Glomerular visceral epithelial cell (primary cell): ENCODE results near the gene SIGLEC10.
A peak's percentile ranks its signal among the peaks of the same experiment; 100 is the strongest.

Source experiments
- DNase-seq: peaks from one replicate; pipeline ENCODE4 v3.0.0-alpha.2; 2016; ENCODE audit errors: extremely low spot score

Gene SIGLEC10

DNA sequence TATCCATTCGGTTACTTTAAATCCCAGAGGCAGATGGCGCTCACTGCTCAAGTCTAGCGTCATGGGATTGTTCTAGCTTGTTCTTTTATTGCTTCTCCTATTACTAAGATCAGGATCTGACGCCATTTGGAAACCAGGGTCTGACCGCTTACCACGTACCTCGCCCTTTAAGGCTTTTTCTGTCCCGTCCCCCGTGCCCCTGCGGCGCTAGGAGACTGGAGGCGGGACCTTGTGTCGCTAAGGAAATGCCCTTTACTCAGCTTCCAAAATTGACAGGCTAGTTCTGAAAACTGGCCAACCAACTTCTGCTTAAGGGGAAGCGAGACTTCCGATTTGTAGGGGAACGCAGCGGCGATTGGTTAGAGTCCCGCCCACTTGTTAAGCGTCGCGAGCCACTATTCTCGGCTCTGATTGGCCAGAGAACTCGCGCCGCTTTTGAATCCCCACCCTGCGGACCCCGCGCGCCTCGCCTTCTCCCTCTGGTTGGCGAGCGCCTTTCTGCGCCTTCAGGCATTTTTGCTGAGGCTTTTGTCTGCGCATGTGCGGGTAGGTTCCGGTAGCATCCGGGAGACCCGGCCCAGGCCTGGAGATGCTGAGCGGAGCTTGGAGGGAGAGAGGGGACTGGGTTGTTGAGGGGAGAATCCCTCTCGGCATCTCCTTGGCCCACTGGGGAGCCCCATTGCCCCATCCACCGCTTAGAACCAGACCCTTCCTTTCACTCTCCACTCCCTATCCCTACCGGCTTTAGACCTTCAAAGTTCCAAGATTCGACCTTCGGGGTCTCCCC, 23.2 kb downstream of the SIGLEC10 start:
- DNase-seq = peak; percentile 98

DNA sequence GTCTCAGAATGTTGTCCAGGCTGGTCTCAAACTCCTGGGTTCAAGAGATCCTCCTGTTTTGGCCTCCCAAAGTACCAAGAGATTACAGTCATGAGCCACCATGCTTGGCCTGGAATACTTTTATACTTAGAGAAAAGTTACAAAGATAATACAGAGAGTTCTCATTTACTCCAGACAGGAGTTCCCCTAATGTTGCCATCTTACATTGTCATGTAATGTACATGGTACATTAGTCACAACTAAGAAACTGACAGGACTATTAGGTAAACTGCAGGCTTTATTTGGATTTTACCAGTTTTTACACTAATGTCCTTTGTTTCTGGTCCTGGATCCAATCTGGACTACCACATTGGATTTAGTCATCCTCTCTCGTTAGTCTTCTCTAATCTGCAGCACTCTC, 24.7 kb downstream of the SIGLEC10 start:
- no peak for DNase-seq

DNA sequence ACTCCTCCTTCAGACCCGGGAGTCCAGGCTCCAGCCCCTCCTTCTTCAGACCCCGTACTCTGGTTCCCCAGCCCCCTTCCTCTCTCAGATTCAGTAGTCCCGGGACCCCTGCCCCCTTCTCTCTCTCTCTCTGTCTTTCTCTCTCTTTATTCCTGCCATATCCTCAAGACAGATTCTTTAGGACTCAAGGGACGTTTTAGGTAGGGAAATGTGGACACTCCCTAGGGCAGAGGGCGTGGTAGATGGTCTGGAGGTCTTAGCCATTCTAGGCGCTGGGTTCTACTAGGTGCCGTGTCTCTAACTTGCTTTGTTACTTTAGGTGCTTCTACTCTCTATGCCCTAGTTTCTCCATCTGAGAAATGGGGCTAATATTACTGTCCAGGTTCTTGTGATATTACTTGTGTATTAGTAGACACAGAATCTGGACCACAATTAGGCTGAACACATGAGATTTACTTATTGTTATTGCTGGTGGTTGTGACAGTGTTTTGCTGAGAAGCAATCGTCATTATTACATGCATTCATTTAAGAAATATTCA, 26.3 kb downstream of the SIGLEC10 start:
- DNase-seq = no peak

DNA sequence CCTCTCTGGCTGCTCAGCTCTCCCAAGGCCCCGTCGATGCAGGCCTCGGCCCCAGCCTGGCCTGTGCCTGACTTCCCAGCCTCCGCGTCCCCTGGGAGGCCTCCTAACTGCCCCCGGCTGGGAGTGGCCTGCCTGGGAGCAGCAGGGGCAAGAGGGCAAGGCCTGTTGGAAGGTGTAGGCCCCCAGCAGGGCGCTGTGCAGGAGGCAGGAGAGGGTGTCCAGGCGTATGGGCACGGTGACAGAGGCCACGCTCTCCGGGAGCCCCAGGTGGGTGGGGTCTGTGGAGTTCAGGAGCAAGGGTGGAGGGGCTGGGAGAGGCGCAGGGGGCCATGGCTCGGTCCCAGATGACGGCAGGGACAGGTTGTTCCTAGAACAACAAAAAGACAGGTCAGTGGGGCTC, 28.3 kb downstream of the SIGLEC10 start:
- DNase-seq = no peak

DNA sequence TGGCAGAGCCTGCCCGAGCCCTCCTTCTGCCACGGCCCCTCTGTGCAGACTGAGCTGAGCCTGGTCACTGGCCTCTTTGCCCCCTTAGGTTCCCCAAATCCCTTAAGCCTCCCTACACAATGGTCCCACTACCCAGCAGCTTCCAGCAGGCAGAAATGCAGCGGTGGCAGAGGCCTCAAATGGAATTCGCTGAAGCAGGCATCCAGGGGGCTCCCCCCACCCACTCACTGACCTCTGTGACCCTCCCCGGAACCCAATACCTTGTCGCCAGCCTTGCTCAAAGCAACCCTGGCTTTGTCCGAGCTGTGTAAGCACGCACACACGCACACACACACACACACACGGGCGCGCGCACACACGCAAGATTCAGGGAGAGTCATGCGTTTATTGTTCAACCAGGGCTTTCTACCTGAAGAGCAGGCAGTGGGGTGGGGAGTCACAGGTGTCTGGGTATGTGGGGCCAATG, 29.5 kb downstream of the SIGLEC10 start, which contains the start of gene LIM2:
TSS of gene LIM2 (minus strand) at position 51 of the 466 bp plus-strand sequence. CDS start 531 bp downstream, outside the sequence.
- no peak for DNase-seq

DNA sequence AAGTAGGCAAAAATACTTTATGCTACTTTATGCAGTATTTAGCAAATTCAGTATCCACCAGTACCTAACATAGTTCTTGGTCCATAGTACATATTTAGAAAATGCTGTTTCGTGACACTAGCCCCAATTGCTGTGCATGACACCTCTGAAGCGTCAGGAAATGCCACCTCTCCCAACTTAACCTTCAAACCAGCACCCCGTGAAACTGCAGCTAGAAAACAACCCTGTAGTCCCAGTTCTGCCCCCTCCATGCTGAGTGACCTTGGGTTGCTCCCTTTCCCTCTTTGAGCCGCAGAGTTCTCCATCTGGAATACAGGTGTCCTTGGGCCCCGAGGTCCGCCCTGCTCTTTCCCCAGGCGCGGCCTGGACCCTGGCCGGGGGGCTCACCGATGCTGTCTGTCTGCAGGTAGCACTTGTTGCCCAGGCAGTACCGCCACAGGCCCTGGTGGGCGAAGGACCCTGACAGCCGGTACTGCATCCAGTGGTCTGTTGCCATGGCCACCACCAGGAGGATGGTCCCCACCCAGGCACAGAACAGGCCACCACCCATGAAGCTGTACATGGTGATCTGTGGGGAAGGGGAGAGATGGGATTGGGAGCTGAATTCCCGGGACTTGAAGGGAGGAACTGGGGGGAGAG, 30.4 kb downstream of the SIGLEC10 start:
- no peak for DNase-seq

DNA sequence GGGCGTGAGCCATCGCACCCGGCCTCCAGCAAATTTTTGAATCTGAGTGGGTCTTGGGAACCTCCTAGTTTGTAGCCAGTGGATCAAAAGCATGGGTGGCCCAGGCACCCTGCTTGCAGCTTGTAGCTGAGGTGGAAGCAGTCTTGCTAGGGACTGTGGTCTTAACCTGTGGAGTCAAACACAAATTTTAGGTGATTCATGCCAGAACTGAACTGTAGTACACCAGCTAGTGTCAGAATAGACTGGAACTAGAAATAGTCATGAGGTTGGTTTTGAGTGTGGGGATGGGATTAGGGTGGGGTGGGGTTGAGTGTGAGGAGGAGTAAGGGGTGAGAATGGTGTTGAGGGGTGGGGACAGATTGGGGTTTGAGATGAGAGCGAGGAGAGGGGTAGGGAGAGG, 35.4 kb downstream of the SIGLEC10 start:
- DNase-seq = no peak

DNA sequence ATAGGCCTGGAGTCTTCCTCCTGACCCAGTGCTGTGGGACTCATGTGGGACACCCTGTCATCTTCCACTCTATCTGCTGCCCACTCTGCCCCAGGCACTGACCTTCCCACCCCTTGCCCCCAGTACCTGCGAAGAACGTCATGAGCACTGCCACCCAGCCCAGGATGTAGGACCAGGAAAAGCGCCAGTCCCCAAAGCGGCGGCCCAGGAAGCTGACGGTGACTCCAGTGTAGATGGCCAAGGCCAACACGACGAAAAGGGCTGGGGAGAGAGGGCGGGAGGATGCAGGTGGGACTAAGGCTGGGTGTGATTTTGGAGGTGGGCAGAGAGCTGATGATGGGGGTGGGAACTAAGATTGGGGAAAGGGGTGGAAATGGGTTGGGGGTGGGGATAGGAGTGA, 37.1 kb downstream of the SIGLEC10 start:
- DNase-seq = no peak

DNA sequence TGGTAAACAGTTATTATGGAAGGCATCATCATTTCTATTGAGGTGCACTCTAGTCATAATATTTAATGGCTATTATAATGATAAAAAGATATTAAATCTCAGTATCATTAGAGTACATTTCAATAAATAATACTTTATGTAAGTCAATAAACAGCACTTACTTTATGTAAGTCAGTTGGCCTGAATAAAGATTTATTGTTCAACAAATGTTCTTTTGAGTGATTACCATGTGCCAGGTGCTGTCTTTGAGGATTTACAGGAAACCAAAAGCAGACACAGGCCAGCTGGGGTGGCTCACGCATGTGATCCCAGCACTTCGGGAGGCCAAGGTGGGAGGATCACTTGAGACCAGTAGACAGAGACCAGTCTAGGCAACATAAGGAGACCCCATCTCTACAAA, 40.0 kb downstream of the SIGLEC10 start:
- DNase-seq = no peak

DNA sequence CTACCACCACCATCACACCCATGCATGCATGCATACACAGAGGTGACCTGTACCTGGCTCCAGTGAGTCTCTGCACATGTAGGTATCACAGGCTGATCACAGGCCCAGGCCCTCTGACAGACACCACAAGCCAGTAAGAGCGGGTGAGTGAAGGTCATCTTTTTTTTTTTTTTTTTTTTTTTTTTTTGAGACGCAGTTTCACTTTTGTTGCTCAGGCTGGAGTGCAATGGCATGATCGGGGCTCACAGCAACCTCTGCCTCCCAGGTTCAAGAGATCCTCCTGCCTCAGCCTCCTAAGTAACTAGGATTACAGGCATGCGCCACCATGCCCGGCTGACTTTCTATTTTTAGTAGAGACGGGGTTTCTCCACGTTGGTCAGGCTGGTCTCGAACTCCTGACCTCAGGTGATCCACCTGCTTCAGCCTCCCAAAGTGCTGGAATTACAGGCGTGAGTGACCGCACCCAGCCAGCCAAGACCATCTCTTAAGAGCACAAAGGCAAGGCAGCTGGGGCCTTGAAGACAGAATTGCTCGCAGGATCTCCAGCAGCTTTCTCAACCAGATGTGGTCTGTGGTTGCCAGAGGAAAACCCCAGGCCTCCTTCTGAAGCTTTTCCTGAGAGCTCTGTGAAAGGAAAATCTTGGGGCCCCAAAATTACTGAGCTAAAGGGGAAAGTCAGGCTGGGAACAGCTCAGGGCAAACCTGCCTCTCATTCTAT, 41.8 kb downstream of the SIGLEC10 start:
- no peak for DNase-seq

DNA sequence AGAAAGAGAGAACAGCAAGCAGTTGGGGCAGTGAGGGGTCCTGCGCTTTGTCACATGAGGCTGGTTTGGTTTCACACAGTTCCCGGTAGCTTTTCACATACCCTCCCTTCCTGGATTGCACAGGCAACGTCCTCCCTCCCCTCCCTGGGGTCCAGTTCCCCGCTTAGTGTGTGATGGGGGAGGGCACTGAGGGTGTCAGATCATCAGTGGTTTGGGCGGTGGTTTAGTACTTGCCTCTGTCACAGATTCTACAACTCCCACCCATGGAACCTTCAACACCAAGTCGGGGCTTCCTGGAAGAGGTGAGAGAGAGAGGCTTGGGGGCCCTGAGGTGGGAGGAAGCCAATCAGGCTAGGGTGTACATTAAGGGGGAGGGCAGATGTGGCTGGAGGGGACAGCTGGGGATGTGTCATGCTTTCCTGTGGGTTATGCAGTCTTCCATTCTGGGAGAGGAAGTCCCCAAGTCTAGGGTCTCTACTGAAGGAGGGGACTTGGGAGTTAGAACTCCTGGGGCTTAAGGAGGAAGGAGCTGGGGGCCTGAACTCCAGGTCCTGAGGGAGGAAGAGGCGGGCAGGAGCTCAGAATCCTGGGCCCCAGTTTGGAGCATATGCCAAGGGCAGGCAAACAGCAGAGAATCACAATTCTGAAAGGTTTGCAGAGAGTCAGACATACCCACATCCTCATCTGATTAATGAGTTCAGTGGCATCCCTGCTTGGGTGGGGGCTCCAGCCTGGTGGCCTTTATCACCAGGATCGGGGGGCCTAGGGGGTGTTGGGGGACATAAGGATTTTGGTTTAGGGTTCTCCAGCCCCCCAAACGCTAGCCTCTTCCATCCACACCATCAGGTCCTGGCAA, 44.6 kb downstream of the SIGLEC10 start, which contains the start of gene NKG7:
TSS of gene NKG7 (minus strand) at position 6 of the 856 bp plus-strand sequence. CDS start 119 bp downstream, outside the sequence.
- DNase-seq = no peak

DNA sequence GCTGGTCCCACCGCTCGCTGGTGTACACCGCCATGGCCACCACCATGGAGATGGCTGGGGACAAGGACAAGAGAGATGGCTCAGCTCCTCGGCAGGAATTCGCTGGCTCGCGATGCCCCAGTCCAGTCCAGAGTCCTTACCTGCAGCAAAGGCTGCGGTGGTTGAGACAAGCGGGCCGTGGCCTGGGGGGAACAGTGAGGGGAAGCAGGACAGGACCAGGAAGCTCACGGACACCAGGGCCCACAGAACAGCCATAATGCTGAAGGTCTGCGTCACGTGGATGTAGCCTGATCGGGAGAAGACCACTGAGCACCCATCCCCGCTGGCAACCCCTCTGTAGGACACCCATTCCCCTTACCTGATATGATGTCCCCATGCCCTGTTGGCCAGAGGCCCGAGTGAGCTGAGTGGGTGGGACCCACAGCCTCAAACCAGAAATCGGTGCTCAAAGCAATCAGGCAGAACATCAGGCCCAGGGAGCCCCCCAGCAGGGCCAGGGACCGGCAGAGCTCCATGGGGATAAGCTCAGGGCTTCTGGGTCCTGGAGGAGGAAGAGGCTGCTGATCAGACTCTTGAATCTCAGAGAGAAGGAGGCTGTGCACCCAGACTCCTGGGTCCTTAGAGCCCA, 45.3 kb downstream of the SIGLEC10 start:
- DNase-seq = no peak

DNA sequence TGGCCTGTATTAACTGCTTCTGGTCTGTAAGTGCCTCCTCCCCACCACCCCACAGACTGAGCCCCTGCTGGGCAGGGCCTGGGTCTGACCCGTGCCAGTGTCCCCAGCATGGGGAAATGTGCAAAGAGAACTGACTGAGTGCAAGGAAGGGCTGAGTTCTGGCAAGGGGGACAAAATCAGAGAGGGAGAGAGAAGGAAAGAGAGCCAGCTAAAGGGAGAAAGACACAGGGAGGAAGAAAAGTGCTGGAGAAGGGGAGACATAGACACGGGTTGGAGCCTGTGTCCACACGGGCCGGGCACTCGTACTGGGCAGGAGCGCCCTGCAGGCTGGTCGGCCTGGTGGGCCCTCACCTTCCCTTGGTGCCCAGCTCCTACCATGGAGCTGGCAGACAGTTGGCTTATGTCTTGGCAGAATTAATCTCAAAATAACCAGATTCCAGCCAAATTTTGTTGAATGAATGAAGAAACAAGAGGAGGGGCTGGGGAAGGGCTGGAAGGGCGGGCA, 46.2 kb downstream of the SIGLEC10 start:
- DNase-seq = no peak

DNA sequence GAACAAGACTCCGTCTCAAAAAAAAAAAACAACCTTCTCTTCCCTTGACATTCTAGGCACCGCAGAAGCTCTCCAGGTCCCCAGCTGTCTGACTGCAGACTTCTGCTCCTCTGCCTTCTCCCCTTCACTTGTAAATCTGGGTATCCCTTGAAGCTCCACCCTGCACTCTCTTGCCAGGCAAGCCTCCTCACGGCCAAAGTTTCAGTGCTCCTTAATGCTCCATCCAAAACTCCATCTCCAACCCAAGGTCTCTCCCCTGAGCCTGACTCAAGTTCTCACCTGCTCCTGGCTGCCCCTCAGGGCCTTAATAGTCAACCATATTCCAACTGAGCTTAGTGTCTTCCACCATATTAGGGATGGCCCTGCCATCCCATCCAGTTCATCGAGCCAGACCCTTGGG, 47.2 kb downstream of the SIGLEC10 start:
- no peak for DNase-seq

DNA sequence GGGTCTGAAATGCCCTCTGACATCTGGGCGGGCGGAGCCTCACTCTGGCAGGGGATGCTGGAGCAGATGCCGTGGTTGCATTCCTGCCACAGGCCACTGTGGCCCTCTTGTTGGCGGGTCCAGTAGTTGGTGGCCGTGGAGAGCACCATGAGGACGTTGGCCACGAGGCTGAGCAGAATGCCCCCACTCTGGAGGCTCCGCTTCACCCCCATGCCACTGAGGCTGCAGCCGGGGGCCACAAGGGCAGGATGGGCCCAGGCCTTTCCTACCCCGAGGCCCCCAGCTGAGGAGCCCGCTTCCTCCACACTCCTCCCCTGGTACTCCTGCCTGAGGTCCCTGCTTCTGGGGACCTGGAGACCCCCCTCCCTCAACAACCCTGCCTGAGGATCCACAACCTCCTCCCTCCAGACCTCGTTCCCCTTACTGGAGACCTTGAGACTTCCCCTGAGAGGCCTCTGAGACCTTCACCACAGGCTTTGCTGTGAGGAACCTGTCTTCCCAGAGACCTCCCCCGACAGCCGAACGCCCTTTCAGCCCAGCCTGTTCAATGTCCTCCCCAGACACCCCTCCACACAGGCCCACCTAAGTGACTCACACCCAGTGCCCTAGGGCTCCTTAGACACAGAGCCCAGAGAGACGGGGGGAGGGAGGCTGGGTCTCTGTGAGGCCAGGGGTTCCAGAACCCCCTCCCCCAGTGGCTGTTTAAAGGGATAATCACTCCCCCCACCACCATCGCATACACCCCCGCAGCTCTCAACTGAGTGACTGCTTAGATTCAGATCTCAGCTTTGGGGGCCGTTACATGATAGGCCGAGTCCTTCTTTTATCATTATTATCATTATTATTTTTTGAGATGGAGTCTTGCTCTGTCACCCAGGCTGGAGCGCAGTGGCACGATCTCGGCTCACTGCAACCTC, 48.8 kb downstream of the SIGLEC10 start, which contains the start of gene CLDND2:
TSS of gene CLDND2 (minus strand) at position 638 of the 917 bp plus-strand sequence. CDS start at position 212, 426 bp downstream.
- DNase-seq = no peak

DNA sequence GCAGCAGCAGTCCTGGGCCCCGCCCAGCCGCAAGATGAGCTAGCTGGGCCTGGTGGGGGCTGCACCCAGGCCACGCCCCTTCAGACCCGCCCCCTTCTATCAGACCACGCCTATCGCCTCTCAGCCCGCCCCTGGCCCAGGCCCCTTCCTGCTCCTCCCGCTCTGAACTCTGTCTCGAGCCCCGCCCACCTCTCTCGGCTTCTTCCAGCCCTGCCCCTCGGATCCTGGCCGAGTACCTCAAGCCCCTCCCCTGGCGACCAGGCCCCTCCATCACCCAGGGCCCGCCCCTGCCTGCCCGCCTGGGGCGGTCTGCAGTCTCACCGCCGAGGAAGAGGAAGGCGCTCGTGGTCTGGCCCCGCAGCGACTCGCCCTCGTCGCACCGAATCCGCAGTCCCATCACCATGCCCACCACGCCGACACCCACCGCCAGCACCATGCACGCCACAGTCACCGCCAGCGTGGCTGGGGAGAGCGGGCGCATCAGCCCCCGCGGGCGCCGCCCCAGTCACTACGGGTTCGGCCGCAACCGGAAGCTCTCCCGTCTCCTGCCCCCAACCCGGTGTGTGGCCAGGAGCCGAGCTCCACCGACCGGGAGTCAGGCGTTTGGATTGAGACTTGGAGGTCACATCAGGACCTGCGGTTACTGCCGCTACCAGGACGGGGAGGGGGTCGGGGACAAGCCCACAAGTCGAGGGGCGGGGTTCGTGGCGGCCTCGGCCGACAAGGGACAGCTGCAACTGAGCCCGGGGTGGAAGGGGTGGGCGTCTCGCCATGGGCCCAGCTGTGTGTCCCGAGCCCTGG, 49.7 kb downstream of the SIGLEC10 start:
- peak; percentile 100 for DNase-seq

DNA sequence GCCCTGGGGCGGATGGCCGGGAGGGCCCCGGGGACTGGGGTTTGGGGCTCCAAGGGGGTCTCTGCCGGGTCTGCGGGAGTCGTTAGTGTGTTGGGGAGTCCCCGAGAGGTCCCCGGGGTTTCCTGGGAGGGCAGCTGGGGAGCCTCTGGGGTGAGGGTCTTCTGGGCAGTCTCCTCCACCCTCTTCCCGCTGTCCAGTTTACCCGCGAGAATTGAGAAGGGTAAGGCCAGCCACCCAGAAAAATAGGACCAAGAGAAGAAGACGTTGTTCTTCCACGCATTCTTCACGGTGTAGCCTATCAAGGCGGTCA, 50.2 kb downstream of the SIGLEC10 start:
- DNase-seq = no peak

DNA sequence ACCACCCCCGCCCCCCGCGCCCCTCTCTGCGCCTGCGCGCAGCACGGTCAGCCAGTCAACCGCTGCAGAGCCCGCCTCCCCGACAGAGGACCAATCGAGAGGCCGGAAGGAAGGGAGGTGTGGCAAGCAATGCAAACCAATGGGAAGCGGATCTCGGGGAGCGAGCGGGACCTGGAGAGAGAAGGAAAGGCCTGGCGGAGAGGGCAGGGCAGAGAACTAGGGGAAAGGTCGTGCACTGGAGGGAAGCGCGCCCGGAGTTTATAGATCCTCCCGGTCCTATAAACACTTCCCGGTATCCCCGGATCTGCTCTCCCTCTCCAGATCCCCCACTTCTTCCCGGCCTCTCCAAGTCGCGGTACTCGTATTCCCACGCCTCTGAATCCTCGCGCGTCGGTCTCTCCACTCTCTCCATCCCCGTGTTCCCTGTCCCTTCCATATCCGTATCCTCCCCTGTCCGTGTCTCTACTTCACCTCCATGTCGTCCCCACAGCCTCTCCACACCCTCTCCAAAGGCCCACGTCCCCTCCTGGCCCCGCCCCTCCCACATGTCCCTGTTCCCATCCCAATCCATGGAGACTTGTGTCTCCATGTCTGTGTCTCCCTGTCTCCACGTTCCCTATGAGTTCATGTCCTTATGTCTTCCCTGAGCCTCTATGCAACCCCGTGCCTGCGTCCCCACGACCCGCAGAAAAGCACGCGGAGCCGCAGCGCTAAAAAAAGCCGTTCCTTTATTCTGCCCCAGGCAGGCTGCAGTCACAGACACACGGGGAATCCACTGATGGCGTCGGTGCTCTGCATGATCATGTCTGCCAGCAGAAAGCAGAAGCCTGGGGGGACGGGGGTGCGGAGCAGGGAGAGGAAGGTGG, 50.8 kb downstream of the SIGLEC10 start:
- DNase-seq = peak; percentile 98
